RWPE1 (cell line): ENCODE data around the gene HBEGF.

Source experiments
- CTCF ChIA-PET: fragments of 350-600 bp; sonication (Branson Sonifier 250); formaldehyde crosslinking; extraction: SDS; loops from one replicate; lab custom pipeline; 2021; lab: Yijun Ruan, JAX
- POLR2A ChIA-PET: fragments of 400-600 bp; formaldehyde crosslinking; extraction: SDS; loops from one replicate; lab custom pipeline; 2020; ENCODE audit warnings: antibody characterized with exemption; ENCODE audit not compliant: low non-redundant PET; lab: Yijun Ruan, JAX
- DNase-seq: peaks from one replicate; pipeline ENCODE4 v3.0.0; 2012; ENCODE audit warnings: low spot score
- H3K27ac ChIP-seq: fragments of 450-650 bp; 2 replicates; pipeline ENCODE4 v1.5.1; 2017
- TF ChIP-seq, protein P1 (sequence below): fragments of 450-650 bp; conservative IDR thresholded peaks from 2 replicates; pipeline ENCODE4 v1.5.1; 2017; ENCODE audit warnings: low read depth, mild to moderate bottlenecking

The HBEGF gene

DNA sequence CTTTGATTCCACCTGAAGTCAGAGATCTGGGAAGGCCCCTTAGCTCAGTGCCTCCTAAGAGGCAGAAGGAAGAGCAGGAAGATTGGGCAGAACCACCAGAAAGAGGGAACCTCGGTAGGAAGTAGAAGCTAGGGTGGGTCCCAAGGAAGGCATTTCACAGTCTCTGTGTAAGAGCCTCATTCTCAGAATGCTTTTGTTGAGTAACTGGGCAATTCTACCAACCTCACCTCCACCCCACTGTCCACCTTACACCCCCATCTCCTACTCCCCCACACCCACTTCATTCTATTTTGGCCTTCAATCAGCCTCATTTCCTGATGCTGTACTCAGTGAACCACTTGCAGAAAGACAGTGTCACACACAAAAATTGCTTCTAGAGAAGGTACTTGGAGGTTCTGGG lies 3.5 kb downstream of the HBEGF start:
- no peak overlapping the region for H3K27ac ChIP-seq
- TF ChIP-seq, protein P1, sequence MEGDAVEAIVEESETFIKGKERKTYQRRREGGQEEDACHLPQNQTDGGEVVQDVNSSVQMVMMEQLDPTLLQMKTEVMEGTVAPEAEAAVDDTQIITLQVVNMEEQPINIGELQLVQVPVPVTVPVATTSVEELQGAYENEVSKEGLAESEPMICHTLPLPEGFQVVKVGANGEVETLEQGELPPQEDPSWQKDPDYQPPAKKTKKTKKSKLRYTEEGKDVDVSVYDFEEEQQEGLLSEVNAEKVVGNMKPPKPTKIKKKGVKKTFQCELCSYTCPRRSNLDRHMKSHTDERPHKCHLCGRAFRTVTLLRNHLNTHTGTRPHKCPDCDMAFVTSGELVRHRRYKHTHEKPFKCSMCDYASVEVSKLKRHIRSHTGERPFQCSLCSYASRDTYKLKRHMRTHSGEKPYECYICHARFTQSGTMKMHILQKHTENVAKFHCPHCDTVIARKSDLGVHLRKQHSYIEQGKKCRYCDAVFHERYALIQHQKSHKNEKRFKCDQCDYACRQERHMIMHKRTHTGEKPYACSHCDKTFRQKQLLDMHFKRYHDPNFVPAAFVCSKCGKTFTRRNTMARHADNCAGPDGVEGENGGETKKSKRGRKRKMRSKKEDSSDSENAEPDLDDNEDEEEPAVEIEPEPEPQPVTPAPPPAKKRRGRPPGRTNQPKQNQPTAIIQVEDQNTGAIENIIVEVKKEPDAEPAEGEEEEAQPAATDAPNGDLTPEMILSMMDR: no peak
- POLR2A ChIA-PET: no interaction called here
- CTCF ChIA-PET: interaction anchor here (0.6 to 1.3 kb wide), 3 partner anchors 9 to 555 kb away, joined by 3 to 4 read pairs (median 4); no protein-coding TSS in a partner anchor
- no peak for DNase-seq

DNA sequence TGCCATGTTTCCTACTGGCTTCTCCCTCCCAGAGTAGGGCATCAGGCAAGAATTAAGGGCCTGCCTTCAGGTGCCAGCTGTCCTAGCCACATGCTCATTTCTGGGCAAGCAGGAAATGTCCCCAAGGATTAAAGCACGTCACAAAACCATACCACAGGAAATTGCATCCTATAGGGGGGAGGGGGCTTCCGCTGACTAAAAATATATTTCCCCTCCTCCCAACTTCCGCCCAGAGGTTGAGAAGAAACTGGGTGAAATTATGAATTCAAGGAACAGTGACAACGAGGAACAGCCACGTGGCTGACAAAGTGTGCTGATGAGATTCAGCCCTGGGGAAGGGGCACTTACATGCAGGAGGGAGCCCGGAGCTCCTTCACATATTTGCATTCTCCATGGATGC lies 4.1 kb downstream of the HBEGF start:
- no peak for DNase-seq
- ChIA-PET POLR2A (no interaction called here), CTCF (interaction anchor here (1.3 kb wide), 1 partner anchor 9 kb away, joined by 4 read pairs; no protein-coding TSS in a partner anchor)
- H3K27ac ChIP-seq: no peak overlapping the region
- TF ChIP-seq, protein P1: no peak

DNA sequence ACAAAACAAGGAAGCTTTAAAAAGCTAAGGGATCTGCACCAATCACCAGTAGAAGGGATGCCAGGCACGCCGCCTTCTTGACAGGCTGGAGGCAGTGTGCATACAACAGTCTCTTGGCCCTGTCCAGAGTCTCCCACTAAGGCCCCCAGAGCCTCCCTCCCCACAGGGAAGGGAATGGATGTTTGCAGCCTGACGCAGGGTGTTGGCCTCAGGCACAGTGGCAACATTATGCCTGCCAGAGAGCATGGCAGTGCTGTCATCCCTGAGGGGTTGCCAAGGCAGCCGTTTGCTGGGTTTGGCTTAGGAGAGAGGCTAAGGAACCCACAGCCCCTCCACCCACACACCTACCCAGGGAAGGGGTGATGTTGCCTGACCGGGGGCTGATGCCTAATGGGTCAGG lies 4.8 kb downstream of the HBEGF start:
- ChIA-PET POLR2A (no interaction called here), CTCF (interaction anchor here (0.6 to 1.4 kb wide), 3 partner anchors 10 to 97 kb away, joined by 4 to 9 read pairs (median 4); no protein-coding TSS in a partner anchor)
- DNase-seq: no peak
- TF ChIP-seq, protein P1: no peak
- H3K27ac ChIP-seq: no peak overlapping the region

DNA sequence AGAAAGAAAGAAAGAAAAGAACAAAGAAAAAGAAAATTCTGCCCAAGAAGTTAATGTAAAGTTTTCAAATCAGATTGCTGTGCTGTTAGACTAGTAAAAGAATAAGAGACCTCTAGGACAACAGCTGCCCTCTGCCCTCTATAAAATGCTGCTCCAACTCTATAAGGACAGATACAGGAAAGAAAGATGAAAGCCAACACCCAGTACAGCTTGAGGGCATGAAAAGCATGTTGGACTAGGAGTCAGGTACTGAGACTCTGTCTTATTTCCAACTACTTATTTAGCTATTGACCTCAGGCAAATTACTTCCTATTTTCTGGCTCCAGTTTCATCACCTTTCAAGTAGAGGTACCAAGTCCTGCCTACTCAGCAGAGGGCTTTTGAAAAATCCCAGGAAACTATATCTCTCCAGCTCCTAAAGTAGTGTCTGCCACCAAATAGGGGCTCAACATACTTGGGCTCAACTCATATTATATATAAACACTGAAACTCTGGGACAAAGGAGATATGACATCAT lies 5.7 kb downstream of the HBEGF start:
- POLR2A ChIA-PET: interaction anchor here (0.6 kb wide), 1 partner anchor 788 kb away, joined by 7 read pairs; no protein-coding TSS in a partner anchor
- TF ChIP-seq, protein P1: no peak
- no peak for DNase-seq
- CTCF ChIA-PET: interaction anchor here (1.4 kb wide), 1 partner anchor 96 kb away, joined by 9 read pairs; no protein-coding TSS in a partner anchor
- H3K27ac ChIP-seq: no peak overlapping the region

DNA sequence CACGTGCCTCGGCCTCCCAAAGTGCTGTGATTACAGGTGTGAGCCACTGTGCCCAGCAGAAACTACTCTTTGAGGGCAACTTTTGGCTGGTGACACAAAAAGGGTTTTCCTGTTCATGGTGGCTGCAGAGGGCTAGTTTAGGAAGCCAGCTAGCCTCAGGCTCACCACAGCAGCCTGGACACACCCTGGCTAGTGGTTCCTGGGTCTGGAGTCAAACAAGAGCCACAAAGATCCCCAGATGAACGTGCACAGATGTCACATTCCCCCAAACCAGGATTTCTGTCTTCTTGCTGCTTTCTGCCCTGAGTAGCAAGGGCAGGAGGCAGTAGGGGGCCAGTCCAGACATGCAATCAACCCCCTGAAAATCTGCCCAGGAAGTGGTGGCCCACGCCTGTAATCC lies 6.8 kb downstream of the HBEGF start:
- POLR2A ChIA-PET: no interaction called here
- no peak overlapping the region for H3K27ac ChIP-seq
- CTCF ChIA-PET: interaction anchor here (0.7 kb wide), 1 partner anchor 124 kb away, joined by 3 read pairs; no protein-coding TSS in a partner anchor

DNA sequence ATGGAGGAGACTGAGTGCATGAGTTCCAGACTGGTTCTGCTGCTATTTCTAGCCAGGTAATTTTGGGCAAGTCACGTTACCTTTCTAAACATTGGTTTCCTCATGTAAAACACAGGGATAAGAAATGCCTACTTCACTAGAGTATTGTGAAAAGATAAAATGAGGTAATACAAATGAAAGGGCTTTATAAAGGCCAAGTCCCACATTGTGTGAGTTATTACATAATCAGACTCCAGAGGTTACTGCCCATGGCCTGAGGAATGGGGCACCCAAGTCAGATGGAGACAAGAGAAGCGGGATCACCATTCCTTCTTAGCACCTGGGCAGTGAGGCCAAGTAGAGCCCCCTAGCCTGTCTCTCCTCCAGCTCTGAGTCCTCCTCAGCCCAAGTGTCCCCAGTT lies 7.5 kb downstream of the HBEGF start:
- ChIA-PET CTCF (interaction anchor here (0.6 kb wide), 1 partner anchor 19 kb away, joined by 5 read pairs; no protein-coding TSS in a partner anchor), POLR2A (no interaction called here)
- no peak for DNase-seq
- TF ChIP-seq, protein P1: no peak
- no peak overlapping the region for H3K27ac ChIP-seq

More for the DNA sequence above, 6.8 kb downstream of the HBEGF start:
- TF ChIP-seq, protein P1: no peak
- DNase-seq: no peak
